NCI-H2196 (cell line): ENCODE results near the gene FNDC3B.

Experiments used
- DNase-seq: peaks from one replicate; lab custom pipeline; 2025; ENCODE audit not compliant: unreplicated experiment; lab: John Stamatoyannopoulos, UW

Gene FNDC3B

DNA sequence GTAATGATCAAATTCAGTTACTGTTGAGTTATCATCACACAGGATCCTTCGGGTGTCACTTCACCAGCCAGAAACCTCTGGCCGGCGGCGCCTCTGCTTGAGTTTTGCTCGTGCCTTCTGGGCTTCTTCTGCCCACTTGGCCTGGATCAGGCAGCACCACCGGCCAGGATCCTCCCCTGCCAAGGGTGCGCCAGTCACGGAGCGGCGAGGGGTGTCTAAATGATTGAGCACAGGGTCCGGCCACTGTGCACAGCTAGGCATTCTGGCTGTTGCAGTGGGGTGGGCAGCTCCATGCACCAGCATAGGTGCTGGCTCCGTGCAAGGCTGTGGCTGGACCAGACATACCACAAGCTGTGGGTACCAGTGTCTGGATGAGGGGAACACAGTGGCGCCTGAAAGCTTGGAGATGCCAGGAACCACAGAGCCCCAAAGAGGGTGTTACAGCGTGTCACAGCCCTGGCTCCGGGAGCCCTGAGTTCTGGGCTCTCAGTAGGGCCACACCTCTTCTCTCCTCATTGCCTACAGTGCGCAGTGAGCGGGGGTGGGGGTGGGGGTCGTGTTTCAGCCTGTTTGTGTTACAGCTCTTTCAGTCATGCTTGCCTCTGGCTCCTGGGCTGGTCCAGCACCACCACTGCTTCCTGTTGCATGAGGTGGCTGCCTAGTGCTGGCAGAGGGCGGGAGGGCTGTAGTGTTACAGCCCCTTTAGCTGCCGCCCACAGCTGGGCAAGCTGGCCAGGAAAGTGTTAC is 169.4 kb downstream of the FNDC3B start:
- DNase-seq: no peak

DNA sequence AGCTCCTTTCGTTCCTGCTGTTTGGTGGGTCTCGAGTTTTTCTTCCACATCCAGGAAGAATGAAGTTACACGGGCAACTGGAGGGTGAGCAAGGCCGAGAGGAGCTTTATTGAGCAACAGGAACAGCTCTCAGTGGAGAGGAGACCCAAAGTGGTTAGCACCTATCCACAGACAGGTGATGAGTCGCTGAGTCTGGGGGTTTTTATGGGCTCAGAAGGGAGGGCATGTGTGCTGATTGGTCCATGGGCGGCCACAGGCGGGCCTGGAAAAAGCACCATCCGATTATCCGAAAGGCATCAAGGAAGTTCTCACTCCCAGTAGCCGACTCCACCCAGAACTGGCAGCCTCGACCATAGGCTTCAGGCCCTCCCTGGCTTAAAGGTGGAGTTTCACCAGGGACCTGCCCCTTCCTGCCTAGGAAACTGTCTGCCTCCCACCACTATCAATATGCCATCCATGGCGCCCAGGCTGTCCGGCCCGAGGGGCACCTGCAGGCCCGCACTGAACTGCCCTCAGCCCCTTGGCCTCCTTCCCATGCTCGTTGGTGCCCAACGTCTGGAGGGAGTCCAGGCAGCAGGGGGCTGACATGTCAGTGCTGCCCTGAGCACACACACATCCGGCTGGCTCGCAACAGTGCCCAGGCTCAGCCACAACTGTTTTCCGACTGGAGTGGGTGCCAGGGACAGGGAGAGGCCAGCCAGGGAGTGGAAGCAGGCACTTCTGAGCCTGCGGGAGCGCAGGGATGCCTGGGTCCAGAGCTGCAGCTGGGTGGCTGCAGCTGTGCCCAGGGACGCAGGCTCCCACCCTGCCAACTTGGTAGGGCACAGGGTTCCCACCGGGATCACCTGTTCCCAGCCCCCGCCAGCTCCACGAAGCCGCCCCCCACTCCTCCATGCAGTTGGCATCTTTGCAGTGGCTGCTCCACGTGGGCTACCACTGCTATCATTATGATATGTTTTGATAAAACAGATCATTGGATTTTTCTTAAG is 170.2 kb downstream of the FNDC3B start:
- DNase-seq: no peak

DNA sequence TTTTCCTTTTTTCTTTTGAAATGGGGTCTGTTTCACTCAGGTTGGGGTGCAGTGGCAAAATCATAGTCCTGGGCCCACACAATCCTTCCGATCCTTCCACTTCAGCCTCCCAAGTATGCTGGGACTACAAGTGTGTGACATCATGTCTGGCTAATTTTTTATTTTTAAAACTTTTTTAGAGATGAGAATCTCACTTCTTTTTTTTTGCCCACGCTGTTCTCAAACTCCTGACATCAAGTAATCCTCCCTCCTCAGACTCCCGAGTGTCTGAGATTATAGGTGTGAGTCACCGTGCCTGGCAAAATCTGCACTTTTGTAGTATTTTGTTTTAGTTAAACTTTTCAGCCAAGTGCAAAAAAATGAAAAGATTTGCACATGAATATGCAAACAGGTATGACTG is 171.0 kb downstream of the FNDC3B start:
- DNase-seq: no peak

DNA sequence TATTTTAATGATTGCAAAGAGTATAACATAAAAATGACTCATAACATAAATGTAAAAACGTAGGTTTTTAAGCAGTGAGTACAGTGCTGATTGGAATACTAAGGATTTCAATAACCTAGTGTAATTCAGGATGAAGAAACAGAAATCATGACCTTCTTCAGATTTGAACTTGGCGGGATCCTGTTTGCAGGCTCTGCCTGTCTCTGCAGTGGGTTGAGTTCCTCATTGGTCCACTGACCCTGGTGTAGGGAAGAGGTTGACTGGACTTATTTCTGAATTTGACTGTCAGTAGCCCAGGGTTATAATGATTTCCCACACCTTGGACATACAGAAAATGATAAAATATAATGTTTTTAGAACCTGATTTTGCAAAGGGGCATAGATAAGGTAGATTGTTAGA is 171.7 kb downstream of the FNDC3B start:
- no peak for DNase-seq

DNA sequence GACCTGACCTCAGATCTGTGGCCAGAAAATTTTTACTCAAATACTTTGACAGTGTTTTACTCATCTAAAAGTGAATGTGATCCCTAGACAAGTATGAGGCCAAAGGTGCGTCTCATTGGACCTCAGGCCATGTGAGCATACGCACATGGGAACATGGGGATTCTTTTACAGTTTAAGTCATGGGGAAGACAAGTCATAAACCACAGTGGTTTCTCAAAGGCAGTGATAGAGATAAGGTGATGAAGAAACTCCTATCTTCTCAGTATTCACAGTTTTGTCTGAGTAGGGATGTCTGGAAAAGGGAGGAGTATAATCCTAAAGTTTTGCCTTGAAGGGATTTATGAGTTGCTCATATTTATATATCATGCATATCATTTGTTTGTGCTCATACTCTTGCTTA is 173.8 kb downstream of the FNDC3B start:
- DNase-seq: no peak

DNA sequence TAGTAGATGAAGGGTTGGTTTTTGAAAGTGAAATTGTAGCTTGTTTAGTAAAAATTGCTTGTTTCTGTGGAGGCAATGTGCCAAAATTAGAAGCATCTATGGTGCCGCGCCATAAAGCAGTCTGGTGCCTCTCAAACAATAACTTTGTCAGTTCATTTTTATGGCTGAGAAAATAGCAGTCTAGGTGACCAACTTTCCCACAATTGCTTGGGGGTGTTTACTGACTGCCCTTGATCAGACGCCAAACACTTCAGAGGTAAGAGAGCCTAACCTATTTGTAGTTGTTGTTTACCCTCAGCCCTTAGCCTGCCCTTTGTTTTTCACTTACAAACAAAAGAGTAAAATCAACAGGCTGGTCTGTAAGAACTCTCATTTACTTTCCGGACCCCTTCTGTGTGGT is 174.5 kb downstream of the FNDC3B start:
- DNase-seq: peak; percentile 86

DNA sequence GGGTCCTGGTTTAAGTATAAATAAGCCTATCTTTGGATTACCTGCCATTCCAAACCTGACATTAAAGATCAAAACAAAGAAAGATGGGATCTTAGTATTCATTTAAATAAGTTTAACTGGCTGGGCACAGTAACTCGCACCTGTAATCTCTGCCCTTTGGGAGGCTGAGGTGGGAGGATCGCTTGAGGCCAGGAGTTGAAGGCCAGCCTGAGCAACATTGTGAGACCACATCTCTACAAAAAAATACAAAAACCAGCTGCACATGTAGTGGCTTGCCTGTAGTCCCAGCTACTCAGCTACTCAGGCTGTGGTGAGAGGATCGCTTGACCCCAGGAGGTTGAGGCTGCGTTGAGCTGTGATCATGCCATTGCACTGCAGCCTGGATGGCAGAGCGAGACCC is 176.9 kb downstream of the FNDC3B start:
- DNase-seq: no peak

DNA sequence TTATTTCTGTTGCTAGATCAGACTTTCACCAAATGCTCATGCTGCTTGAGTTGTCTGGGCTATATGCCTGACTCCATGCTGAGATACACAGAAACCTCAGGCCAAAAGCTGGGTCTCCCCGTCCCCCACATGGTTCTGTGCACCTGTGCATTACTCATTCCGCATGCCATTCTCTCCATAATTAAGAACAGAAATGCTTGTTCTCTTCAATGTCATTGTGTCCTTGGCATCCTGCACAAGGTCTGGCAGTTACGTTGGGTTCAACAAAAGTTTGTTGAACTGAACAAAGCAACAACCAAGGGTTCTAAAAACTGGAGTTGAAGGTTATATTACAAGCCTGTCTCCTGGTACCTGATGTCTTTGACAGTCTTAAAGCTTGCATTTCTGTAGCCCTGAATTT is 177.5 kb downstream of the FNDC3B start:
- DNase-seq: no peak

DNA sequence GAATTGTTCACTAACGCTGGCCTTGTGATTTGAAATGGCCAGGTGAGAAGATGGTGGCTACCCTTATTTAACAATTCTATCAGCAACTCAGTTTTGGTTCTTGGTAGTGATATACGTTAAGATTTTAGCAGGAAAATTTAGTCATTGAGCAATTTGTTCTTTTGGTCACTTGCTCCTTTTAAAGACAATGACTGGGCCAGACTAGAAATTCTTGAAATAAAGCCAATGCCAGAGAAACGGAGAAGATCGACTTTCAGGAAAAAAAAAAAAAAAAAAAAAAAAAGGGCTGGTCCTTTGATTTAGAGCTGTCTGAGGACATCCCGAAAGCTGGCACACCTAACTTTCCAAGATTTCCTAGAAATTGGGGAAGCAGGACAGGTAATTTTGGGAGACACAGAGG is 178.5 kb downstream of the FNDC3B start:
- DNase-seq: peak; percentile 26

DNA sequence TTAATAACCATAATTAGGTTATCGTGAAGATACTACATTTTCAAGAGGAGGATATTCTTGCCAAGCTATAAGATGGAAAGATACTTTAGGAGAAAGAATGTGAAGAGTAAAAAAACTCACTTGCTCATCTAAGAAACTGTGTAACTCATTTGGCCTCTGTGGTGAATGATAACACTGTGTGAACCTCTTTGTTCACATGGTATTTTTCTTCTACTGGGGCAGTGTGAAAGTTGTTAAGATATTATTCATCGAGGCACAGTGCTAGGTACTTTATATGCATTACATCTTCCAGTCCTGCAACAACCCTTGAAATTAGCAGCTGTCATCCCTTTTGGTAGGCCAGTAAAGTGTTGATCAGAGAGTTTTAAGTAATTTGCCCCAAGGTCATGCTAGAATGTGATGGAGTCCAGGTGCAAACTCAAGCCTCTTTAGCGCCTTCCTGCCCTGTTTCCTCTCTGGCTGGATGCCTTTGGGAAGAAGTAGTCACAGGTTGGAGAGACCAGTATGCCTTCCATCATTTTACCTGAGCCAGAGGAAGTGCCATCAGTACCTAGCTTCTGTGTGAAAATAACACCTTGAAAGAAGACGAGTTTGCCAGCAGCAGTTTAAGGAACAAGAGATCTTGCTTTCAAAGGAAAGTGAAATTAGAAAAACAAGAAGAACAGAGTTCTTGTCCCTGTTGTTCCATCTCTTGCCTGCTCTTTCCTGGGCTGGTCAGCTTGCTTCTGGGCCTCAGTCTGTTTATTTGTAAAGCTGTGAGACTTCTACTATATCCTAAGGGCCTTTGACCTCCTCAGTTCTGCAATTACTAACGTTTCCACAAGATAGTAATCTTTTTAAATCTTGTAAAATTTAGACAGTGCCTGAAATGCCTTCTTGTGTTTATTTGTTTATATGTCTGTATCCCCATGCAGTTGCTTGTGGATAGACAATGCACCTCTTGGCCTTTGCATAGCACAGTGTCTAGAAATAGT is 179.3 kb downstream of the FNDC3B start:
- no peak for DNase-seq

DNA sequence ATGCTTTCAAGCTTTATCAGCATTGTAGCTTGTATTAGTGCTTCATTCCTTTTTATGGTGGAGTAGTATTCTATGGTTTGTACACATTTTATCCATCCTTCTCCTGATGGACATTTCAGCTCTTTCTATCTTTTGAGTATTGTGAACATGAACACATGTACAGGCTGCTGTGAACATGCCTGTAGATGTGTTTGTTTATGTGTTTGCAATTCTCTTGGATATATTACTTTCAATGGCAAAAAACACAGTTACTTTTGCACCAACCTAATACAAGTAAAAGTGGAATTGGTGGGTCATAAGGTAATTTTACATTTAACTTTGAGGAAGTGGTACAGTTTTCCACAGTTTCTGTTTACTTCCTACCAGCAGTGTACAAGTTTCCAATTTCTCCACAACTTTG is 180.4 kb downstream of the FNDC3B start:
- no peak for DNase-seq

DNA sequence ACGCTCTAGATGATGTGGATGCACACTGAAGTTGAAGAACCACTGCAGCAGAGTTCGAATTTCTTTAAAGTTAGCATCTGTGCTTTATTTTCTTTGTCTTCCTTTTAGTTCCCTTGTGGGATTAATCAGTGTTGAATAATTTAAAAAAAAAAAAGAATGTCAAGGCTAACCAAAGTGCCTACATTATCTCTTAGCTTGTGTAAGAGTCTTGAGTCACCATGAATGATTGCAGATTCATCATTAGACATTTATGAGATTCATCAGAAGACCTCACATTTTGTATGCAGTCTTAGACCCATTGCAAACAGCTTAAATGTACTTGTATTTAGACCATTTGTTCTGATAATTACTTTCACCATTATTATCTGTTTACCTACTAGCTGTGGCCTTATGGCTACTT is 182.2 kb downstream of the FNDC3B start:
- DNase-seq: no peak

DNA sequence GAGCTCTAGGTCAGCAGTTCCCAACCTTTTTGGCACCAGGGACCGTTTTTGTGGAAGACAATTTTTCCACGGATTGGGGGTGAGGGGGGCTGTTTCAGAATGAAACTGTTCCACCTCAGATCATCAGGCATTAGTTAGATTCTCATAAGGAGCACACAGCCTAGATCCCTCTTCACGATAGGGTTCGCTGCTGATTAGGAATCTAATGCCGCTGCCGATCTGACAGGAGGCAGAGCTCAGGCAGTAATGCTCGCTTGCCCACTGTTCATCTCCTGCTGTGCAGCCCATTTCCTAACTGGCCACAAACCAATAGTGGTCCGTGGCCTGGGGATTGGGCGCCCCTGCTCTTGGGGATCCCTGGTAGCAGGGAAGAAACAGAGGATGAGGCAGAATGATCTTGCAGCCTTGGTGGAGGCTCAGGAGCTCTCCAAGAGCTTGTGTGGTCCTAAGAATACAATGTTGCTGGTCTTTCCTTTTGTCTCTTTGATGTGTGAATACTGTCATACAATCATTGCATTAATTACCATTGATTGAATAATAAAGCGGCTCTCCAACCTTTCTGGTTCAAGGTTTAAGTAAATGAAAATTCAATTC is 183.2 kb downstream of the FNDC3B start:
- no peak for DNase-seq

DNA sequence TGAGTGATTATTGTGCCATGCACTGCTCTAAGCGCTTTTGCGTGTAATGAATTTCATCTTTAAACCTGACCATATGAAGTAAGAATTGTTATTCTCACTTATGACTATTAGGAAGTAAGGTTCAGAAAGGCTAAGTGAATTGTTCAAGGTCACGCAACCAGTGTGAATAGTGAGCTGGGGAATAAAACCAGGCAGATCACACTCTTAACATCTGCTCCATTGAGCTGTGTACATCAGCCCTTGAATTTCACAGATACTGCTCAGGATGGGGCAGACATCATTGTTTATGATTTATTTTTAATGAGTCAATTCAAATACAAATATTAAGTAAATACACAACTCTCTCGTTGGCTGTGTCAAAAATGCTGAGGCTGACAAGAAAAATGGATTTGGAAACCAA is 184.5 kb downstream of the FNDC3B start:
- no peak for DNase-seq

DNA sequence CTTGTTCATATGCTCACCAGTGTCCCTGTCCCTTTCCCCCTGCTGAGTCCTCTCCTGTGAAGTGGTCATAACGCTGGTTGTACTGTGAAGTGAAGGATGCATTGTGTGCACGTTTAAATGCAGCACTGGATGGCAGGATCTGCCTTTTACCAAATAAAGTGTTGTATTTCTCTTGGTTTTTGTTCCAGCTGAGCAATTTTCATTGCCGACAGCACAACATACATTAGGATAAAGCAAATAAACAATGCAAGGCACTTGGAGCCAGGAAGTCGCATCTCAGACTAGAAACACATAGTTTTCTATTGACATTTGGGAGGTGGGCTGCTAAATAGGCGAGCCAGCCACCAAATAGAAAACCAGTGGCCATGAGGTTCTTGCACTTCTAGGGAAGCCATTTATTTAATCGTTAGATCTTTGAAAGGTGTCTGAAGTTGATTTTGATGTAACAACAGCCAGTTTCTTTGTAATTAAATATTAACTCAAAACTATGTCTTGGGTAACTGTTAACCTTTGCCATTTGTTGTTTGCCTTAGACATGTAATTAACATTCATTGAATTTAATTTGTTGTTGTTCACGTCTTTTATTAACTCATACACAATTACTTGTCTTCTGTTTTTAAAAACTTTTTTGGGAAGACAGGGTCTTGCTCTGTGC is 185.3 kb downstream of the FNDC3B start:
- DNase-seq: peak; percentile 64

DNA sequence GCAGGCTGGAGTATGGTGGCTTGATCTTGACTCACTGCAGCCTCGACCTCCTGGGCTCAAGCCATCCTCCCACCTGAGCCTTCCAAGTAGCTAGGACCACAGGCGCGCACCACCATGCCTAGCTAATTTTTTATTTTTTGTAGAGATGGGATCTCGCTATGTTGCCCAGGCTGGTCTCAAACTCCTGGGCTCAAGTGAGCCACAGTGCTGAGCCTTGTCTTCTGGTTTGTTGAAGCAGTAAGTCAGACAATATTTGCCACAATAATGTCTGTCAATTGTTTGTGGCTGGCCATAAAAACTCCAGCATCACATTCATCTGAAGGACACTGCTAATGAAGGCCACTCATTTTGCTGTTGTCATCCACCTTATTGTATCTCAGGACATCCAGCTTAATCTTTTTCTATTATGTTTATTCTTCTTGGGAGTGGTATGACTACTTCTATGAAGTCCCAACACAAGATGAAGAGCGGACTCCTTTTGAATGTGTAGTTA is 185.9 kb downstream of the FNDC3B start:
- DNase-seq: no peak

DNA sequence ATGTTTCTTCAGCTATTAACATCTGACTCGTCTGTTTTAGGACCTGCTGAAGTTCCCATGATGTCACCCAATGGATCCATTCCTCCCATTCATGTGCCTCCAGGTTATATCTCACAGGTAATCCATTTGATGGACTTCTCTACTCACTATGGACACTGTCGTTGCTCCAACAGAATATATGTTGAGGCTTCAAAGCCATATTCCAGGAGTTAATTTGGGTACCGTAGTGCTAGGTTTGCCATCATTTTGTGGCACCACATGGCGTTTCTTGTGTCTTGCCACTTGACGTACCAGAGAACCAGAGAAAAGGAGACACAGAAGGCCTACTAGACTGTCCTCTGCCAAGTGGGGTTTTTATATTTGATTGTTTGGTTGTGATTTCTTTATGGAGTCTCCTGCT is 187.5 kb downstream of the FNDC3B start:
- no peak for DNase-seq

DNA sequence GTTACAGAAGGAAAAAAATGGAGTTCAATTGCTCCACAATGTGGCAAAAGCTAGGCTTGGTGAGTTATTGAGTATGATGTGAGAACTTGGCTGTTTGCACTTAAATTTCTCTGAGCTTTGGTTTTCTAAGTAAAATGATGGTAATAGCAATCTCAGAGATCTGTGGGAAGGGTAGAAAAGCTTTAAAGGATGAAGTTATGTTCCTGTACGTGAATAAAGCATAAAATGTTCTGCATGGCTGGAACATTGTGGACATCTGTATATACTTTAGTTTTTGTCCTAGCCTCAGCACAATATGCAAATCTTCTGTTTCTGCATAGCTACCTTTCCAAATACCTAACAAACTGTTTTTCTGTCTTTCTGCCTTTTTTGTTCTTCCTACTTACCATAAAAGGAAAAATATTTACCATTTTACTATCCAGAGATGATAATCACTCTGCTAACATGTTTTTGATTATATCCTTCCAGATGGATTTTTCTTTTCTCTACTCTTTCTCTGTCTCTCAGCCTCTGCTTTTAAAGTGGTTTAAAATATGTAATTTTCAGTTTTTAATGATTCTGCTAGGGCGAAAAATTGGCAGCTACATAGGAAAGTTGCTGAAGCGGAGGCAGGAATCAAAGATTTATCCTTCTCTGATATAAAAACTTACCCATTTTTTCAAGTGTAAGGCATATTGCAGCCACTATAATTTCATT is 188.1 kb downstream of the FNDC3B start:
- no peak for DNase-seq

DNA sequence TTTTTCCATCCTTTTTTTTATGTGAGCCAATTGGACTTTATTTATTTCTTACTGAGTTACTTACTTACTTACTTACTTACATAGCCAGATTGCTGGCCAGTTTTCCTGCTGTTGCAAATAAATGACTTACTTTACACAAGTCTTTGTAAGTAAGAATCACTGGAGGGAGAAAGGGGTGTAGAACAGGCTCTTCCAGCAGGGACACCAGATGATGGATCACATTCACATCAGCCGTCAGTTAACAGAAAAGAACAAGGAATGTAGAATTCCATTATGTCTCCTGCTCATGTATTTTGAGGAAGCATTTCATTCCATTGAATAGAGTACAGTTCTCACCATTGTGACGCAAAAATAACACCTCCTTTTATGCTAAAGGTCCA is 188.6 kb downstream of the FNDC3B start:
- no peak for DNase-seq
